LNCaP clone FGC (cell line): ENCODE data around the gene PDE2A.

Experiments
- DNase-seq: peaks from one replicate; pipeline ENCODE4 v3.0.0-alpha.2; 2011; ENCODE audit warnings: low read depth
- H3K4me3 ChIP-seq: 2 replicates; pipeline ENCODE4 v1.5.1; 2011; ENCODE audit warnings: mild to moderate bottlenecking, low read depth, low read length, control low read depth
- CTCF ChIP-seq: IDR thresholded peaks from 2 replicates; pipeline ENCODE4 v1.5.1; 2012; ENCODE audit warnings: mild to moderate bottlenecking; ENCODE audit not compliant: control insufficient read depth, insufficient read depth; ENCODE audit errors: extremely low read depth

Gene PDE2A

DNA sequence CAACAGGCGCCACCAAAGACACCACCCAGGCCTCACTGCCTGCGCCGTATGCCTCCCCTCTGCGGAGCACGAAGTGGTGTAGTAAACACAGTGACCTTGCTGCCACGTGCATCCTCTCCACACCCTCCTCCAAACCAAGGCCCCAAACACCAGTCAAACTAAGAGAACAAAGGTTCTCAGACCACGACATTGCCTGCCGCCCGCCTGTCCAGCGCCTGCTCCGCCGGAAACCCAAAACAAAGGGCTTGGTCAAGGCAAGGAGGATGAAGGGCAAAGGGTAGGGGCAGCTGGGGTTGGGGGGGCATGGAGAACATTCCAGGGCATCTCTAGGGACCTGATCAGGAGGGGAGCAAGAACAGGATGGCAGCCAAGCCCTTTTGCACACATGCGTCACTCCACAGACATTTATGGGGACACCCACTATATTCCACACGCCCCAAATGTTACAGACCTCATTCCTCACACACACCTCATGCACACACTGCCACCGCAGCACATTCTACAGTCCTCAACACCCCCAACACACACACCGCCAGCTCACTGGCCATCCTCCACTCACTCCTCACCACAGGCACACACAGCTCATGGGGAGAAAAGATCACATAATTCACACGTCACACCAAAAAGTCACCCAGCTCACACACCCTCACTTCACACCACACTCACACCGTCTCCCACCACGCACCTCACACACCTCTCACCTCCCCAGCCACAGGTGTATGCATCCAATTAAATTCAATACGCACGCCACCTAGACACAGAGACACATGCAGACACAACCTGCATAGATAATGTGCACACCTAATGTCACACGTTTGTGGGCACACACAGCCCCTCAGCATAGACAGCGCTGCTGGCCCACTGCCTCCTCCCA is 34.5 kb downstream of the PDE2A start:
- no peak for DNase-seq
- TF ChIP-seq CTCF: no peak
- H3K4me3 ChIP-seq: no peak overlapping the region

DNA sequence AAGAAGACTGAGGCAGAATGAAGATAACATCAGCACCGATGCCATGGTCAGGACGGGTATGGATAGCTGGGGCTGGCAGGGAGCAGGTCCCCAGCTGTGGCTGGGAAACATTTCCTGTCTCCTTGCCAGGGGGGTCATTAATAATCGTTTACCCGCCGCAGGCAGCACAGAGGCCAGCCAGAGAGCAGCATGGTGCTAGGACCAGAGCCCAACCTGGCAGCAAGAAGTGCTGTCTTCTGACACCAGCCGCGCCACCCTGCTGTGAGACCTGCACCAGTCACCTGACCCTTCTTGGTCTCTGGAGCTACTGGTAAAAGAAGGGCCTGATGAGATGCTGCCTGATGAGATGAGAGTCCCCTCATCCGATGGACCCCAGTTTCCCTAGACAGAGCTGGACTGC is 36.3 kb downstream of the PDE2A start:
- no peak for TF ChIP-seq CTCF
- no peak overlapping the region for H3K4me3 ChIP-seq
- no peak for DNase-seq

DNA sequence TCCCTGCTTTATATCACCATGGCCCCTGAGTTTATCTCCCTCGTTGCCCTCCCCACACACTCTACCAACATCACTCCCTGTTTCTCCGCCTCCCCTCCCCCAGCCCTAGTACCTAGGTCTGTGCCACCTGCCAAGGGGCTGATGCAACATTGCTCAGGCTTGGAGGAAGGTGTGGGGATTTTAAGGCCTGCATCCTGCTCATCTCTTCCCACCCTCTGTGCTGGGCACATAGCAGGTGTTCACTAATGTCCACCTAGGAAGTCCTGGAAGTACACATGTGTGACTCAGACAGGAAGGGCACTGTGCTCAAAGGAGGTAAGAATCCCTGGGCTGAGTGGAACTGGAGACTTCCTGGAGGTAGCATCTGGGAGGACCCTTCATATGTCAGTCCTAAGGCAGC is 37.0 kb downstream of the PDE2A start:
- TF ChIP-seq CTCF: no peak
- H3K4me3 ChIP-seq: no peak overlapping the region
- DNase-seq: no peak

- TF ChIP-seq CTCF: no peak
- no peak for DNase-seq
- H3K4me3 ChIP-seq: no peak overlapping the region
Measured at GRCh38 chr11:72636376-72636775, 37.8 kb downstream of the PDE2A start.

- no peak overlapping the region for H3K4me3 ChIP-seq
- no peak for TF ChIP-seq CTCF
- DNase-seq: no peak
Measured at GRCh38 chr11:72635933-72636332, 38.3 kb downstream of the PDE2A start.

DNA sequence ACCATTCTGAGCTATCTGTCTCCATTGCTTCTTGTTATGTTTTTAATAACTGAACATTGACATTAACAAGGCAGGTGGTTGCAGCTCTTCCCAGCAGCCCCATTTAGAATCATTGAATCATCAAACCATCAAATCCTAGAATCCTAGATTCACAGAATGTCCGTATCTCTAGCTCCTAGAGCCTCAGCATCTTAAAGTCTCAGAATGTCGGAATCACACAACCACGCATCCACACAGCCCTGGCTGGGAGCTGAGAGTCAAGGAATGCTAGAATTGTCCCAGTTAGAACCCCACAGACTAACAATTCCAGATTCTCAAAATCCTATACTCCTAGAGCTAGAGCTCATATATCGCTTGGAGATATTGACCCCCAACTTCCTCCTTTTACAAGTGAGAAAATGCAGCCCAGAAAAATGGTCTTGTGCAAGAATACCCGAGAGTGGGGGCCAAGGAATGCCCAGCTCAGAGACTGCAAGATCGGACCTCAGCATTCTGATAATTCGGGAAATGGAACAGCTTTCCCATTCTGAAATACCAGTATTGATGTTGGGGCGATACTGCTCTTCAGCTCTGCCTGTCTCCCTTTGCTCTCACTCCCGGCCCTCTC is 38.8 kb downstream of the PDE2A start:
- DNase-seq: no peak

More for the DNA sequence above, 38.8 kb downstream of the PDE2A start:
- TF ChIP-seq CTCF: no peak
- no peak overlapping the region for H3K4me3 ChIP-seq
